HepG2 (cell line): ENCODE data around the gene C2orf76. TPM values are rescaled to one million over a fixed set of nuclear protein-coding genes. Genes with fewer than 3 reads are reported as not detected.
A peak's percentile ranks its signal among the peaks of the same experiment; 100 is the strongest.

Source experiments
- ARNTL ChIP-seq: sonication (generic); formaldehyde crosslinking; IDR thresholded peaks from 2 replicates; pipeline ENCODE4 v1.4.0; 2020; ENCODE audit warnings: mild to moderate bottlenecking, missing genetic modification reagents
- ATF7-NPFF ChIP-seq: sonication (generic); formaldehyde crosslinking; IDR thresholded peaks from 2 replicates; pipeline ENCODE4 v1.8.1; 2023; ENCODE audit warnings: mild to moderate bottlenecking, low read depth, missing genetic modification reagents, moderate library complexity
- FOXO1 ChIP-seq: sonication (generic); formaldehyde crosslinking; IDR thresholded peaks from 2 replicates; pipeline ENCODE4 v1.4.0; 2020; ENCODE audit warnings: missing genetic modification reagents
- GPN1 ChIP-seq: sonication (generic); formaldehyde crosslinking; IDR thresholded peaks from 2 replicates; pipeline ENCODE4 v1.5.1; 2020; ENCODE audit warnings: missing genetic modification reagents, borderline replicate concordance
- GTF3A ChIP-seq: sonication (generic); formaldehyde crosslinking; conservative IDR thresholded peaks from 2 replicates; pipeline ENCODE4 v1.4.0; 2020; ENCODE audit warnings: mild to moderate bottlenecking, missing genetic modification reagents
- HMGXB4 ChIP-seq, 2 experiments: sonication (generic) in 1 of 2; formaldehyde crosslinking in 1 of 2; IDR thresholded peaks; 2 replicates each; pipeline versions ENCODE4 v1.4.0 to v1.6.1; 2018 to 2020; ENCODE audit warnings: missing genetic modification reagents in 2 of 2, borderline replicate concordance in 1 of 2, low read depth in 1 of 2, mild to moderate bottlenecking in 1 of 2, missing biosample characterization in 1 of 2
- PRMT3 ChIP-seq: sonication (generic); formaldehyde crosslinking; IDR thresholded peaks from 2 replicates; pipeline ENCODE4 v1.8.1; 2022; ENCODE audit warnings: low read depth, mild to moderate bottlenecking, moderate library complexity, missing genetic modification reagents, borderline replicate concordance
- PTBP1 ChIP-seq: fragments of 200-400 bp; formaldehyde crosslinking; IDR thresholded peaks from 2 replicates; pipeline ENCODE4 v1.6.1; 2018; ENCODE audit warnings: low read length, low read depth; ENCODE audit not compliant: poor library complexity, severe bottlenecking
- SMC3 ChIP-seq: IDR thresholded peaks from 2 replicates; pipeline ENCODE4 v1.6.1; 2011; ENCODE audit warnings: low read length, improper control_type of control experiment
- SOX5 ChIP-seq: IDR thresholded peaks from 2 replicates; pipeline ENCODE4 v1.6.1; 2016; ENCODE audit warnings: borderline replicate concordance
- STAG1 ChIP-seq: sonication (generic); formaldehyde crosslinking; IDR thresholded peaks from 2 replicates; pipeline ENCODE4 v1.4.0; 2020; ENCODE audit warnings: missing genetic modification reagents
- TEAD3 ChIP-seq: optimal IDR thresholded peaks from 2 replicates; pipeline ENCODE3; 2016; ENCODE audit warnings: borderline replicate concordance
- ZFP82 ChIP-seq: sonication (generic); formaldehyde crosslinking; IDR thresholded peaks from 2 replicates; pipeline ENCODE4 v1.5.1; 2020; ENCODE audit warnings: mild to moderate bottlenecking, missing genetic modification reagents, borderline replicate concordance
- ZNF383 ChIP-seq: sonication (generic); formaldehyde crosslinking; IDR thresholded peaks from 2 replicates; pipeline ENCODE4 v1.4.0; 2020; ENCODE audit warnings: missing genetic modification reagents, mild to moderate bottlenecking, borderline replicate concordance
- ZNF670 ChIP-seq: sonication (generic); formaldehyde crosslinking; IDR thresholded peaks from 2 replicates; pipeline ENCODE4 v1.8.0; 2022; ENCODE audit warnings: mild to moderate bottlenecking, missing genetic modification reagents, borderline replicate concordance
- ZNF878 ChIP-seq: sonication (generic); formaldehyde crosslinking; IDR thresholded peaks from 2 replicates; pipeline ENCODE4 v1.8.1; 2023; ENCODE audit warnings: mild to moderate bottlenecking, missing genetic modification reagents, moderate library complexity
- polyA plus RNA-seq, 8 experiments: library from polyadenylated mRNA; depleted of rRNA in 3 of 8; stranded (reverse) in 7 of 8; unstranded in 1 of 8; fragments of >200 nt; fragmentation: Illumina TruSeq in 4 of 8; extraction: Trizol in 4 of 8; gene quantifications; 2 replicates each; pipeline versions ENCODE4 v1.2.1 to v1.2.3, GENCODE V29; 2011 to 2016; ENCODE audit warnings: low read depth in 4 of 8, missing spikeins in 1 of 8, mixed read lengths in 1 of 8; ENCODE audit not compliant: insufficient read depth in 1 of 8
- total RNA-seq, 5 experiments: library from RNA; depleted of rRNA; stranded (reverse); fragments of >200 nt; fragmentation: Illumina TruSeq; extraction: Trizol; gene quantifications; 2 replicates each; pipeline ENCODE4 v1.2.3, GENCODE V29; 2016; ENCODE audit warnings: low read depth in 1 of 5
- TF ChIP-seq, protein P1 (sequence below): IDR thresholded peaks from 2 replicates; pipeline ENCODE4 v1.6.1; 2012; ENCODE audit warnings: inconsistent platforms
- TF ChIP-seq, protein P2 (sequence below): sonication (generic); formaldehyde crosslinking; IDR thresholded peaks from 2 replicates; pipeline ENCODE4 v1.8.0; 2022; ENCODE audit warnings: mild to moderate bottlenecking, missing genetic modification reagents, moderate library complexity
- TF ChIP-seq, protein P3 (sequence below): sonication (generic); formaldehyde crosslinking; IDR thresholded peaks from 2 replicates; pipeline ENCODE4 v1.4.0; 2020; ENCODE audit warnings: low read depth, mild to moderate bottlenecking, missing genetic modification reagents
- TF ChIP-seq, protein P4 (sequence below): sonication (generic); formaldehyde crosslinking; IDR thresholded peaks from 2 replicates; pipeline ENCODE4 v1.4.0; 2020; ENCODE audit warnings: missing genetic modification reagents
- TF ChIP-seq, protein P5 (sequence below): sonication (generic); formaldehyde crosslinking; conservative IDR thresholded peaks from 2 replicates; pipeline ENCODE4 v1.4.0; 2020; ENCODE audit warnings: missing genetic modification reagents

The C2orf76 gene
- total and polyA plus RNA-seq, 2 of the 13 experiments (the other 11 are each of a cell fraction or from before 2014, with no cell fraction given), result 7.7 to 8.5 TPM

DNA sequence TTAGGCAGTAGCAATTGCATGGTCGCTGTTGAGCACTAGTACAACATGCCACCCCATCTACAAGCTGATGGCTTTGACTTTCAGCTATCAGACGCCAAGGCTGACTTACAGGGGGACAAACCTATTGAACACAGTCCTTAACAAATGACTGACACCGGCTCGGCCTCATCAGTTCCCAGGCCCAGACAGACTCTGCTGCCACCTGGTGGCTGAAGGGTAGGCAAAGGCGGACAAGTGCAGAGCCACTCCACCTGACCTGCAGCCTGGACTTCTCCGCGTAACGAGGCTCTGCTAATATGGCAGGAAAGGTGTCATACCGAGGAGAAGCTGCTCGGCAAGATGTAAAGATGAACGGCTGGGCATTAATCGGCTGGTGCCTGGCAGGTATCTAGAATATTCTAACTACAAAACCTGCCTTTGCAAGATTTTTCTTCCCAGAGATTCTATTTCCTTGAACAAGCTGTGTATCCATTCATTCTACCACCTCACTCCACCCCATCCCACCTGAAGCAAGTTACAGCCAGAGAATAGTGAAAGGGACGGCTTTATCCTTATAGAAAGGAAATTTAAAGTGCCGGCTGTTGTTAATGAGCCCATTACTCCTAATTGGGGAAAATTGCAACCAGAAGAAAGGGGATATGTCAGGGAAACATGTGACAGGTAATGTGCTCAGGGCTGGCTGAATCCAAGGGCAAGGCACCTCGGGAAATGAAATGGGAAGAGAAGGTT, 75.6 kb downstream of the C2orf76 start (continued):
- no peak for TF ChIP-seq ATF7-NPFF (CRISPR knock-in tag)
- TF ChIP-seq HMGXB4 (CRISPR knock-in tag; IDR thresholded peaks at IDR 0.05; ENCODE audit: borderline replicate concordance in 1 of 2, low read depth in 1 of 2), result peak; percentile 50 to 76; a peak in 3 of 4 replicates
- no peak for TF ChIP-seq GTF3A (CRISPR knock-in tag)
- TF ChIP-seq ZNF383 (CRISPR knock-in tag), result no peak
- TF ChIP-seq, protein P1, sequence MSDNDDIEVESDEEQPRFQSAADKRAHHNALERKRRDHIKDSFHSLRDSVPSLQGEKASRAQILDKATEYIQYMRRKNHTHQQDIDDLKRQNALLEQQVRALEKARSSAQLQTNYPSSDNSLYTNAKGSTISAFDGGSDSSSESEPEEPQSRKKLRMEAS, result peak; percentile 51; the same call in 1 of the 2 replicates
- peak; percentile 16; the same call in 1 of the 2 replicates for TF ChIP-seq ZNF878
- TF ChIP-seq ZNF670 (CRISPR knock-in tag), result no peak
- TF ChIP-seq PRMT3, result no peak
- TF ChIP-seq, protein P2, sequence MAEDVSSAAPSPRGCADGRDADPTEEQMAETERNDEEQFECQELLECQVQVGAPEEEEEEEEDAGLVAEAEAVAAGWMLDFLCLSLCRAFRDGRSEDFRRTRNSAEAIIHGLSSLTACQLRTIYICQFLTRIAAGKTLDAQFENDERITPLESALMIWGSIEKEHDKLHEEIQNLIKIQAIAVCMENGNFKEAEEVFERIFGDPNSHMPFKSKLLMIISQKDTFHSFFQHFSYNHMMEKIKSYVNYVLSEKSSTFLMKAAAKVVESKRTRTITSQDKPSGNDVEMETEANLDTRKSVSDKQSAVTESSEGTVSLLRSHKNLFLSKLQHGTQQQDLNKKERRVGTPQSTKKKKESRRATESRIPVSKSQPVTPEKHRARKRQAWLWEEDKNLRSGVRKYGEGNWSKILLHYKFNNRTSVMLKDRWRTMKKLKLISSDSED (CRISPR knock-in tag), result no peak
- peak; percentile 82 for TF ChIP-seq SMC3
- TF ChIP-seq ARNTL, result 0 out of 2 replicates have a peak, but pooled peaks have one; percentile 19
- 0 out of 2 replicates have a peak, but pooled peaks have one; percentile 39 for TF ChIP-seq GPN1 (CRISPR knock-in tag)
- TF ChIP-seq FOXO1 (CRISPR knock-in tag), result 0 out of 2 replicates have a peak, but pooled peaks have one; percentile 14
- TF ChIP-seq, protein P3, sequence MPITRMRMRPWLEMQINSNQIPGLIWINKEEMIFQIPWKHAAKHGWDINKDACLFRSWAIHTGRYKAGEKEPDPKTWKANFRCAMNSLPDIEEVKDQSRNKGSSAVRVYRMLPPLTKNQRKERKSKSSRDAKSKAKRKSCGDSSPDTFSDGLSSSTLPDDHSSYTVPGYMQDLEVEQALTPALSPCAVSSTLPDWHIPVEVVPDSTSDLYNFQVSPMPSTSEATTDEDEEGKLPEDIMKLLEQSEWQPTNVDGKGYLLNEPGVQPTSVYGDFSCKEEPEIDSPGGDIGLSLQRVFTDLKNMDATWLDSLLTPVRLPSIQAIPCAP (CRISPR knock-in tag), result no peak
- TF ChIP-seq, protein P4, sequence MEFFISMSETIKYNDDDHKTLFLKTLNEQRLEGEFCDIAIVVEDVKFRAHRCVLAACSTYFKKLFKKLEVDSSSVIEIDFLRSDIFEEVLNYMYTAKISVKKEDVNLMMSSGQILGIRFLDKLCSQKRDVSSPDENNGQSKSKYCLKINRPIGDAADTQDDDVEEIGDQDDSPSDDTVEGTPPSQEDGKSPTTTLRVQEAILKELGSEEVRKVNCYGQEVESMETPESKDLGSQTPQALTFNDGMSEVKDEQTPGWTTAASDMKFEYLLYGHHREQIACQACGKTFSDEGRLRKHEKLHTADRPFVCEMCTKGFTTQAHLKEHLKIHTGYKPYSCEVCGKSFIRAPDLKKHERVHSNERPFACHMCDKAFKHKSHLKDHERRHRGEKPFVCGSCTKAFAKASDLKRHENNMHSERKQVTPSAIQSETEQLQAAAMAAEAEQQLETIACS, result no peak
- TF ChIP-seq TEAD3, result peak; percentile 56
- peak; percentile 94 for TF ChIP-seq STAG1 (CRISPR knock-in tag)
- TF ChIP-seq SOX5 (CRISPR knock-in tag), result 0 out of 2 replicates have a peak, but pooled peaks have one; percentile 13
- TF ChIP-seq PTBP1, result no peak
- TF ChIP-seq, protein P5, sequence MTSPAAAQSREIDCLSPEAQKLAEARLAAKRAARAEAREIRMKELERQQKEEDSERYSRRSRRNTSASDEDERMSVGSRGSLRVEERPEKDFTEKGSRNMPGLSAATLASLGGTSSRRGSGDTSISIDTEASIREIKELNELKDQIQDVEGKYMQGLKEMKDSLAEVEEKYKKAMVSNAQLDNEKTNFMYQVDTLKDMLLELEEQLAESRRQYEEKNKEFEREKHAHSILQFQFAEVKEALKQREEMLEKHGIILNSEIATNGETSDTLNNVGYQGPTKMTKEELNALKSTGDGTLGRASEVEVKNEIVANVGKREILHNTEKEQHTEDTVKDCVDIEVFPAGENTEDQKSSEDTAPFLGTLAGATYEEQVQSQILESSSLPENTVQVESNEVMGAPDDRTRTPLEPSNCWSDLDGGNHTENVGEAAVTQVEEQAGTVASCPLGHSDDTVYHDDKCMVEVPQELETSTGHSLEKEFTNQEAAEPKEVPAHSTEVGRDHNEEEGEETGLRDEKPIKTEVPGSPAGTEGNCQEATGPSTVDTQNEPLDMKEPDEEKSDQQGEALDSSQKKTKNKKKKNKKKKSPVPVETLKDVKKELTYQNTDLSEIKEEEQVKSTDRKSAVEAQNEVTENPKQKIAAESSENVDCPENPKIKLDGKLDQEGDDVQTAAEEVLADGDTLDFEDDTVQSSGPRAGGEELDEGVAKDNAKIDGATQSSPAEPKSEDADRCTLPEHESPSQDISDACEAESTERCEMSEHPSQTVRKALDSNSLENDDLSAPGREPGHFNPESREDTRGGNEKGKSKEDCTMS, result no peak
- TF ChIP-seq ZFP82 (CRISPR knock-in tag), result no peak
